A549 (cell line): ENCODE results near the gene SLC16A2.

ENCODE experiments used
- BCL3 ChIP-seq: fragments of >200 bp; sonication (Bioruptor Twin); formaldehyde crosslinking; IDR thresholded peaks from 3 replicates; pipeline ENCODE4 v1.6.1; 2016
- BHLHE40 ChIP-seq: IDR thresholded peaks from 2 replicates; pipeline ENCODE4 v1.6.1; 2012; ENCODE audit warnings: low read depth, low read length, inconsistent platforms
- CBX8 ChIP-seq: fragments of 200-600 bp; sonication (generic); IDR thresholded peaks from 2 replicates; pipeline ENCODE4 v1.6.1; 2016
- ESRRA ChIP-seq: fragments of 150-350 bp; IDR thresholded peaks from 2 replicates; pipeline ENCODE4 v1.6.1; 2014; ENCODE audit warnings: mild to moderate bottlenecking, low read length, borderline replicate concordance
- GATA3 ChIP-seq: IDR thresholded peaks from 2 replicates; pipeline ENCODE4 v1.6.1; 2012; ENCODE audit warnings: borderline replicate concordance
- HMGXB4 ChIP-seq: fragments of 250-450 bp; sonication (Bioruptor Pico); IDR thresholded peaks from 2 replicates; pipeline ENCODE4 v1.5.0; 2021; ENCODE audit warnings: mild to moderate bottlenecking, moderate library complexity, borderline replicate concordance
- MAX ChIP-seq: IDR thresholded peaks from 2 replicates; pipeline ENCODE4 v1.6.1; 2012
- MYC ChIP-seq: IDR thresholded peaks from 2 replicates; pipeline ENCODE4 v1.6.1; 2012; ENCODE audit warnings: mild to moderate bottlenecking, inconsistent platforms, low read length, improper control_type of control experiment, borderline replicate concordance
- POLR2A ChIP-seq: IDR thresholded peaks from 2 replicates; pipeline ENCODE4 v1.6.1; 2012; ENCODE audit warnings: mild to moderate bottlenecking, low read length
- RAD21 ChIP-seq, 2 experiments: fragments of >200 bp in 1 of 2; sonication (Bioruptor Twin) in 1 of 2; formaldehyde crosslinking in 1 of 2; IDR thresholded peaks in 1 of 2; conservative IDR thresholded peaks in 1 of 2; 2 replicates in 1 of 2; 3 replicates in 1 of 2; pipeline ENCODE4 v1.6.1; 2012 to 2018; ENCODE audit warnings: inconsistent platforms in 1 of 2
- RFX5 ChIP-seq: fragments of 450-650 bp; IDR thresholded peaks from 2 replicates; pipeline ENCODE4 v1.7.1; 2014; ENCODE audit warnings: antibody characterized with exemption, mild to moderate bottlenecking, moderate library complexity
- TF ChIP-seq, protein P1 (sequence below): fragments of >200 bp; sonication (Bioruptor Twin); formaldehyde crosslinking; IDR thresholded peaks from 3 replicates; pipeline ENCODE4 v1.5.1; 2016
- TF ChIP-seq, protein P2 (sequence below): IDR thresholded peaks from 2 replicates; pipeline ENCODE4 v1.6.1; 2012; ENCODE audit warnings: low read depth, borderline replicate concordance
- TF ChIP-seq, protein P3 (sequence below): fragments of 200-600 bp; sonication (generic); IDR thresholded peaks from 2 replicates; pipeline ENCODE4 v1.6.1; 2016; ENCODE audit warnings: antibody characterized with exemption, mild to moderate bottlenecking, moderate library complexity

DNA sequence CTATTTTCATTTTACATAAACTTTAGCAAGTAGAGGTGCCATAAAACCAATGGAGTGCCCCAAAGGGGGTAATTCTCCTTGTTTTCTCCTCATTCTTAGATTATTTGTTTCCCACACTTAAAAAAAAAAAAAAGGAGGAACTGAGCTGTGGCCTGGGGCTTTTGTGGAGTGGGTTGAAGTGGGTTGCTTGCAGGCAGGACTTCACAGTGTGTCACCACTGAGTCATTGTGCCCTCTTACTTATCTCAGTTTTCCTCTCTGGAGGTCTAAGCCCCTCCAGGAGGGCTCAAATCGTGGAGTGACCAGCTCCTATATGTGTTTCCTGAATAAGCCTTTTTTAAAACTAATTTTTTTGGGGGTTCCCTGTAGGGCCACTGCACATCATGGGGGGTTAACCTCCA is 69.0 kb downstream of the SLC16A2 start:
- TF ChIP-seq, protein P1, sequence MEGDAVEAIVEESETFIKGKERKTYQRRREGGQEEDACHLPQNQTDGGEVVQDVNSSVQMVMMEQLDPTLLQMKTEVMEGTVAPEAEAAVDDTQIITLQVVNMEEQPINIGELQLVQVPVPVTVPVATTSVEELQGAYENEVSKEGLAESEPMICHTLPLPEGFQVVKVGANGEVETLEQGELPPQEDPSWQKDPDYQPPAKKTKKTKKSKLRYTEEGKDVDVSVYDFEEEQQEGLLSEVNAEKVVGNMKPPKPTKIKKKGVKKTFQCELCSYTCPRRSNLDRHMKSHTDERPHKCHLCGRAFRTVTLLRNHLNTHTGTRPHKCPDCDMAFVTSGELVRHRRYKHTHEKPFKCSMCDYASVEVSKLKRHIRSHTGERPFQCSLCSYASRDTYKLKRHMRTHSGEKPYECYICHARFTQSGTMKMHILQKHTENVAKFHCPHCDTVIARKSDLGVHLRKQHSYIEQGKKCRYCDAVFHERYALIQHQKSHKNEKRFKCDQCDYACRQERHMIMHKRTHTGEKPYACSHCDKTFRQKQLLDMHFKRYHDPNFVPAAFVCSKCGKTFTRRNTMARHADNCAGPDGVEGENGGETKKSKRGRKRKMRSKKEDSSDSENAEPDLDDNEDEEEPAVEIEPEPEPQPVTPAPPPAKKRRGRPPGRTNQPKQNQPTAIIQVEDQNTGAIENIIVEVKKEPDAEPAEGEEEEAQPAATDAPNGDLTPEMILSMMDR = no peak
- no peak for TF ChIP-seq POLR2A
- TF ChIP-seq MYC = no peak
- TF ChIP-seq BCL3 = no peak
- TF ChIP-seq CBX8 = no peak
- TF ChIP-seq ESRRA = no peak
- no peak for TF ChIP-seq GATA3
- no peak for TF ChIP-seq MAX
- TF ChIP-seq HMGXB4 (CRISPR knock-in tag) = no peak
- TF ChIP-seq, protein P2, sequence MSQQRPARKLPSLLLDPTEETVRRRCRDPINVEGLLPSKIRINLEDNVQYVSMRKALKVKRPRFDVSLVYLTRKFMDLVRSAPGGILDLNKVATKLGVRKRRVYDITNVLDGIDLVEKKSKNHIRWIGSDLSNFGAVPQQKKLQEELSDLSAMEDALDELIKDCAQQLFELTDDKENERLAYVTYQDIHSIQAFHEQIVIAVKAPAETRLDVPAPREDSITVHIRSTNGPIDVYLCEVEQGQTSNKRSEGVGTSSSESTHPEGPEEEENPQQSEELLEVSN = no peak
- TF ChIP-seq RAD21 (conservative IDR thresholded peaks at IDR 0.05 in 1 of 2, IDR thresholded peaks at IDR 0.05 in 1 of 2) = no peak
- TF ChIP-seq, protein P3, sequence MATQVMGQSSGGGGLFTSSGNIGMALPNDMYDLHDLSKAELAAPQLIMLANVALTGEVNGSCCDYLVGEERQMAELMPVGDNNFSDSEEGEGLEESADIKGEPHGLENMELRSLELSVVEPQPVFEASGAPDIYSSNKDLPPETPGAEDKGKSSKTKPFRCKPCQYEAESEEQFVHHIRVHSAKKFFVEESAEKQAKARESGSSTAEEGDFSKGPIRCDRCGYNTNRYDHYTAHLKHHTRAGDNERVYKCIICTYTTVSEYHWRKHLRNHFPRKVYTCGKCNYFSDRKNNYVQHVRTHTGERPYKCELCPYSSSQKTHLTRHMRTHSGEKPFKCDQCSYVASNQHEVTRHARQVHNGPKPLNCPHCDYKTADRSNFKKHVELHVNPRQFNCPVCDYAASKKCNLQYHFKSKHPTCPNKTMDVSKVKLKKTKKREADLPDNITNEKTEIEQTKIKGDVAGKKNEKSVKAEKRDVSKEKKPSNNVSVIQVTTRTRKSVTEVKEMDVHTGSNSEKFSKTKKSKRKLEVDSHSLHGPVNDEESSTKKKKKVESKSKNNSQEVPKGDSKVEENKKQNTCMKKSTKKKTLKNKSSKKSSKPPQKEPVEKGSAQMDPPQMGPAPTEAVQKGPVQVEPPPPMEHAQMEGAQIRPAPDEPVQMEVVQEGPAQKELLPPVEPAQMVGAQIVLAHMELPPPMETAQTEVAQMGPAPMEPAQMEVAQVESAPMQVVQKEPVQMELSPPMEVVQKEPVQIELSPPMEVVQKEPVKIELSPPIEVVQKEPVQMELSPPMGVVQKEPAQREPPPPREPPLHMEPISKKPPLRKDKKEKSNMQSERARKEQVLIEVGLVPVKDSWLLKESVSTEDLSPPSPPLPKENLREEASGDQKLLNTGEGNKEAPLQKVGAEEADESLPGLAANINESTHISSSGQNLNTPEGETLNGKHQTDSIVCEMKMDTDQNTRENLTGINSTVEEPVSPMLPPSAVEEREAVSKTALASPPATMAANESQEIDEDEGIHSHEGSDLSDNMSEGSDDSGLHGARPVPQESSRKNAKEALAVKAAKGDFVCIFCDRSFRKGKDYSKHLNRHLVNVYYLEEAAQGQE = no peak
- TF ChIP-seq BHLHE40 = no peak
- no peak for TF ChIP-seq RFX5
